ENCODE data around the gene BBS9.

- TF ChIP-seq, protein P1, sequence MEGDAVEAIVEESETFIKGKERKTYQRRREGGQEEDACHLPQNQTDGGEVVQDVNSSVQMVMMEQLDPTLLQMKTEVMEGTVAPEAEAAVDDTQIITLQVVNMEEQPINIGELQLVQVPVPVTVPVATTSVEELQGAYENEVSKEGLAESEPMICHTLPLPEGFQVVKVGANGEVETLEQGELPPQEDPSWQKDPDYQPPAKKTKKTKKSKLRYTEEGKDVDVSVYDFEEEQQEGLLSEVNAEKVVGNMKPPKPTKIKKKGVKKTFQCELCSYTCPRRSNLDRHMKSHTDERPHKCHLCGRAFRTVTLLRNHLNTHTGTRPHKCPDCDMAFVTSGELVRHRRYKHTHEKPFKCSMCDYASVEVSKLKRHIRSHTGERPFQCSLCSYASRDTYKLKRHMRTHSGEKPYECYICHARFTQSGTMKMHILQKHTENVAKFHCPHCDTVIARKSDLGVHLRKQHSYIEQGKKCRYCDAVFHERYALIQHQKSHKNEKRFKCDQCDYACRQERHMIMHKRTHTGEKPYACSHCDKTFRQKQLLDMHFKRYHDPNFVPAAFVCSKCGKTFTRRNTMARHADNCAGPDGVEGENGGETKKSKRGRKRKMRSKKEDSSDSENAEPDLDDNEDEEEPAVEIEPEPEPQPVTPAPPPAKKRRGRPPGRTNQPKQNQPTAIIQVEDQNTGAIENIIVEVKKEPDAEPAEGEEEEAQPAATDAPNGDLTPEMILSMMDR (IDR thresholded peaks at IDR 0.05), result no peak
- TF ChIP-seq EZH2 (IDR thresholded peaks at IDR 0.05; ENCODE audit: borderline replicate concordance, insufficient read depth, low read depth, low read length, poor library complexity, severe bottlenecking), result no peak
Observed at GRCh38 chr7:33111614-33112013, 17.8 kb upstream of the BBS9 start.

Data from B cell (primary cell).